HCT116 (cell line): ENCODE data around the gene NDUFS7. TPM values are rescaled to one million over a fixed set of nuclear protein-coding genes. Genes with fewer than 3 reads are reported as not detected.

Source experiments
- ATAC-seq: fragments of 200-7000 bp; cut with Tn5 transposase; 2 replicates; pipeline ENCODE4 v1.9.1; 2020; ENCODE audit warnings: mild to moderate bottlenecking, moderate library complexity
- BruUV-seq: library from RNA; stranded (reverse); fragments of 400-500 nt; replicated peaks from 2 replicates; lab custom pipeline; 2021; lab: Mats Ljungman, UMichigan
- CTCF ChIA-PET: fragments of 300-600 bp; sonication (Branson Sonifier 250); formaldehyde crosslinking; loops from one replicate; lab custom pipeline; 2021; ENCODE audit warnings: antibody characterized with exemption; lab: Charles Lee
- POLR2A ChIA-PET: fragments of 300-600, 350-600 bp; sonication (Branson Sonifier 250); formaldehyde crosslinking; loops from one replicate; lab custom pipeline; 2021; ENCODE audit warnings: antibody characterized with exemption; lab: Charles Lee
- RAD21 ChIA-PET, 2 experiments: fragments of 300-600 bp; sonication (Branson Sonifier 250); formaldehyde crosslinking; loops; one replicate each; lab custom pipeline; 2023; ENCODE audit warnings: low total read pairs in 2 of 2; ENCODE audit not compliant: uncharacterized antibody in 2 of 2, unreplicated experiment in 2 of 2, low non-redundant PET in 1 of 2; lab: Charles Lee
- DNase-seq: peaks from one replicate; pipeline ENCODE4 v3.0.0-alpha.2; 2010; ENCODE audit warnings: low read depth, low spot score
- H2AFZ ChIP-seq: fragments of 200-600 bp; shearing (Covaris generic), sonication (generic); 2 replicates; pipeline ENCODE4 v1.6.1; 2017; ENCODE audit warnings: low read depth, mixed run types, mixed read lengths, antibody characterized with exemption, low read length; ENCODE audit not compliant: poor library complexity, severe bottlenecking
- H3K27ac ChIP-seq: 2 replicates; pipeline ENCODE4 v1.5.1; 2012; ENCODE audit warnings: low read depth, low read length
- H3K27me3 ChIP-seq: fragments of 200-600 bp; sonication (generic); 2 replicates; pipeline ENCODE4 v1.6.1; 2016; ENCODE audit warnings: mixed run types, low read length, mixed read lengths; ENCODE audit not compliant: insufficient read depth
- H3K36me3 ChIP-seq, 2 experiments: fragments of 200-500 bp in 1 of 2; fragments of 200-600 bp in 1 of 2; sonication (Bioruptor generic) in 1 of 2; sonication (generic) in 1 of 2; 2 replicates each; pipeline versions ENCODE4 v1.5.1 to v1.6.1; 2014 to 2016; ENCODE audit warnings: low read length in 2 of 2, inconsistent platforms in 1 of 2, mixed read lengths in 1 of 2, mixed run types in 1 of 2; ENCODE audit not compliant: insufficient read depth in 2 of 2, control insufficient read depth in 1 of 2
- H3K4me1 ChIP-seq, 2 experiments: fragments of 200-600 bp in 1 of 2; sonication (generic) in 1 of 2; 2 replicates each; pipeline versions ENCODE4 v1.5.1 to v1.6.1; 2012 to 2017; ENCODE audit warnings: low read length in 2 of 2, inconsistent platforms in 1 of 2, mild to moderate bottlenecking in 1 of 2, mixed read lengths in 1 of 2, mixed run types in 1 of 2, moderate library complexity in 1 of 2; ENCODE audit not compliant: insufficient read depth in 2 of 2, control insufficient read depth in 1 of 2
- H3K4me2 ChIP-seq: fragments of 200-600 bp; sonication (generic); 2 replicates; pipeline ENCODE4 v1.6.1; 2017; ENCODE audit warnings: mixed run types, low read length, mixed read lengths
- H3K4me3 ChIP-seq, 2 experiments: fragments of 200-600 bp in 1 of 2; sonication (generic) in 1 of 2; replicated peaks in 1 of 2; 2 replicates each; pipeline ENCODE4 v1.5.1; 2011 to 2016; ENCODE audit warnings: low read length in 2 of 2, control low read depth in 1 of 2, low read depth in 1 of 2, mild to moderate bottlenecking in 1 of 2, mixed read lengths in 1 of 2, mixed run types in 1 of 2
- H3K79me2 ChIP-seq: fragments of 200-600 bp; sonication (generic); 2 replicates; pipeline ENCODE4 v1.6.1; 2017; ENCODE audit warnings: mild to moderate bottlenecking, mixed run types, low read length, moderate library complexity, mixed read lengths; ENCODE audit not compliant: insufficient read depth
- H3K9ac ChIP-seq: fragments of 200-600 bp; sonication (generic); 2 replicates; pipeline ENCODE4 v1.6.1; 2016; ENCODE audit warnings: low read length, mixed read lengths
- H3K9me2 ChIP-seq: fragments of 200-600 bp; sonication (generic), shearing (Covaris generic); 2 replicates; pipeline ENCODE4 v1.6.1; 2017; ENCODE audit warnings: mixed run types, mild to moderate bottlenecking, moderate library complexity; ENCODE audit not compliant: insufficient read depth
- H3K9me3 ChIP-seq, 2 experiments: fragments of 200-500 bp in 1 of 2; fragments of 200-600 bp in 1 of 2; sonication (Bioruptor generic) in 1 of 2; sonication (generic) in 1 of 2; 2 replicates each; pipeline ENCODE4 v1.6.1; 2014 to 2017; ENCODE audit warnings: low read length in 2 of 2, mixed read lengths in 2 of 2, inconsistent platforms in 1 of 2, low read depth in 1 of 2, mild to moderate bottlenecking in 1 of 2, mixed run types in 1 of 2, moderate library complexity in 1 of 2; ENCODE audit not compliant: control insufficient read depth in 1 of 2, insufficient read depth in 1 of 2
- H4K20me1 ChIP-seq: fragments of 200-600 bp; sonication (generic), shearing (Covaris generic); 2 replicates; pipeline ENCODE4 v1.6.1; 2017; ENCODE audit warnings: mixed run types, mild to moderate bottlenecking, moderate library complexity; ENCODE audit not compliant: insufficient read depth
- ATF3 ChIP-seq: IDR thresholded peaks from 2 replicates; pipeline ENCODE4 v1.6.1; 2012
- CEBPB ChIP-seq: IDR thresholded peaks from 2 replicates; pipeline ENCODE4 v1.6.1; 2012; ENCODE audit warnings: low read depth
- CTCF ChIP-seq, 3 experiments: fragments of 200-600 bp in 1 of 3; sonication (generic) in 1 of 3; IDR thresholded peaks in 2 of 3; conservative IDR thresholded peaks in 1 of 3; 2 replicates each; pipeline ENCODE4 v1.5.1; 2012 to 2017; ENCODE audit warnings: low read depth in 2 of 3, low read length in 2 of 3, antibody characterized with exemption in 1 of 3, borderline replicate concordance in 1 of 3, control low read depth in 1 of 3, mild to moderate bottlenecking in 1 of 3, mixed read lengths in 1 of 3, mixed run types in 1 of 3, moderate library complexity in 1 of 3; ENCODE audit not compliant: insufficient read depth in 1 of 3
- EGR1 ChIP-seq: IDR thresholded peaks from 2 replicates; pipeline ENCODE4 v1.6.1; 2012; ENCODE audit warnings: low read depth
- ELF1 ChIP-seq: IDR thresholded peaks from 2 replicates; pipeline ENCODE4 v1.6.1; 2012; ENCODE audit warnings: low read depth, borderline replicate concordance
- EZH2 ChIP-seq: fragments of 200-600 bp; sonication (generic); IDR thresholded peaks from 2 replicates; pipeline ENCODE4 v1.6.1; 2017; ENCODE audit warnings: antibody characterized with exemption, mixed run types
- EZH2phosphoT487 ChIP-seq: fragments of 200-600 bp; IDR thresholded peaks from 2 replicates; pipeline ENCODE4 v1.6.1; 2018; ENCODE audit warnings: antibody characterized with exemption, borderline replicate concordance
- FOSL1 ChIP-seq: IDR thresholded peaks from 2 replicates; pipeline ENCODE4 v1.6.1; 2012; ENCODE audit warnings: low read depth
- JUND ChIP-seq: IDR thresholded peaks from 2 replicates; pipeline ENCODE4 v1.6.1; 2012
- MAX ChIP-seq: IDR thresholded peaks from 2 replicates; pipeline ENCODE4 v1.6.1; 2012
- POLR2A ChIP-seq: IDR thresholded peaks from 2 replicates; pipeline ENCODE4 v1.7.0; 2011; ENCODE audit warnings: borderline replicate concordance; ENCODE audit not compliant: insufficient read depth, insufficient read length; ENCODE audit errors: extremely low read depth
- RAD21 ChIP-seq: IDR thresholded peaks from 2 replicates; pipeline ENCODE4 v1.6.1; 2012; ENCODE audit warnings: low read depth, mild to moderate bottlenecking
- REST ChIP-seq: IDR thresholded peaks from 2 replicates; pipeline ENCODE4 v1.6.1; 2012; ENCODE audit warnings: low read depth
- SP1 ChIP-seq: IDR thresholded peaks from 2 replicates; pipeline ENCODE4 v1.6.1; 2012; ENCODE audit warnings: low read depth
- SRF ChIP-seq: IDR thresholded peaks from 2 replicates; pipeline ENCODE4 v1.6.1; 2012; ENCODE audit warnings: low read depth
- TCF7L2 ChIP-seq: IDR thresholded peaks from 2 replicates; pipeline ENCODE4 v1.7.0; 2011; ENCODE audit warnings: borderline replicate concordance, inconsistent platforms; ENCODE audit not compliant: insufficient read depth, insufficient read length; ENCODE audit errors: extremely low read depth
- YY1 ChIP-seq: IDR thresholded peaks from 2 replicates; pipeline ENCODE4 v1.6.1; 2011; ENCODE audit warnings: low read length, low read depth, moderate library complexity, mild to moderate bottlenecking; ENCODE audit not compliant: insufficient replicate concordance; ENCODE audit errors: extremely low read depth
- ZBTB33 ChIP-seq: IDR thresholded peaks from 2 replicates; pipeline ENCODE4 v1.6.1; 2011; ENCODE audit warnings: mild to moderate bottlenecking, low read length, moderate library complexity; ENCODE audit not compliant: insufficient replicate concordance; ENCODE audit errors: extremely low read depth
- ZFX ChIP-seq: fragments of 450-650 bp; IDR thresholded peaks from 2 replicates; pipeline ENCODE4 v1.6.1; 2017
- ZNF274 ChIP-seq: fragments of 200-500 bp; sonication (Bioruptor generic); IDR thresholded peaks from 2 replicates; pipeline ENCODE4 v1.6.1; 2014; ENCODE audit warnings: mild to moderate bottlenecking, low read depth, low read length, inconsistent platforms
- intact Hi-C: fragments of 100-400 bp; cut with micrococcal nuclease; formaldehyde crosslinking; loops from 2 replicates; pipeline ENCODE4 v1.10.0; 2022
- total RNA-seq: library from RNA; stranded (reverse); gene quantifications from one replicate; pipeline ENCODE4 v1.2.1, GENCODE V29; 2021; ENCODE audit not compliant: unreplicated experiment

Gene NDUFS7
- total RNA-seq, 1 experiment from 2014 or later: 114 TPM

- Histone ChIP-seq H3K27ac (no peak overlapping the region), H3K4me1 (peaks cover 4 to 14% of the 10 kb centered on the region in 2 experiments), H3K79me2 (peaks cover 12% of the 10 kb centered on the region), H2AFZ (no peak overlapping the region), H3K4me3 (no peak overlapping the region), H3K9ac (no peak overlapping the region), H3K27me3 (no peaks in the 10 kb centered on the region), H3K36me3 (no peaks in the 10 kb centered on the region), H3K4me2 (no peak overlapping the region), H3K9me3 (no peaks in the 10 kb centered on the region), H4K20me1 (no peaks in the 10 kb centered on the region), H3K9me2 (no peaks in the 10 kb centered on the region)
- no TSS peak for BruUV-seq
- no peak for DNase-seq
- no peak for ATAC-seq
- ChIA-PET RAD21 (no interaction called here), POLR2A (no interaction called here), CTCF (no interaction called here)
- TF ChIP-seq FOSL1 (no peak), EZH2phosphoT487 (no peak), REST (no peak), ELF1 (no peak), TCF7L2 (no peak), ZBTB33 (no peak), ATF3 (no peak), ZFX (no peak), SP1 (no peak), CEBPB (no peak), YY1 (no peak), EGR1 (no peak), SRF (no peak), RAD21 (no peak), CTCF (IDR thresholded peaks at IDR 0.05 in 2 of 3, conservative IDR thresholded peaks at IDR 0.05 in 1 of 3; ENCODE audit: borderline replicate concordance in 1 of 3, insufficient read depth in 1 of 3, low read depth in 2 of 3, low read length in 2 of 3) (no peak), ZNF274 (no peak), EZH2 (no peak), MAX (no peak), POLR2A (no peak), JUND (no peak)
- intact Hi-C loops: no loop called here
These were observed 3.7 kb upstream of the NDUFS7 start for GRCh38 chr19:1379961-1380489.
